B cell (primary cell): ENCODE results near the gene NAPA. TPM values are rescaled to one million over a fixed set of nuclear protein-coding genes. Genes with fewer than 3 reads are reported as not detected.

Experiments used
- ATAC-seq: fragments of 200-7000 bp; cut with Tn5 transposase; one replicate; pipeline ENCODE4 v1.10.0; 2021; ENCODE audit warnings: low read depth, mild to moderate bottlenecking, moderate number of reproducible peaks, moderate library complexity
- CTCF ChIA-PET: fragments of 350-600 bp; sonication (Branson Sonifier 250); formaldehyde crosslinking; loops from one replicate; lab custom pipeline; 2021; ENCODE audit warnings: antibody characterized with exemption, inconsistent platforms; lab: Charles Lee
- POLR2A ChIA-PET: fragments of 350-600 bp; sonication (Branson Sonifier 250); formaldehyde crosslinking; loops from one replicate; lab custom pipeline; 2021; ENCODE audit warnings: antibody characterized with exemption; lab: Charles Lee
- DNase-seq: peaks from one replicate; pipeline ENCODE4 v3.0.0; 2013
- H2AFZ ChIP-seq: 2 replicates; pipeline ENCODE4 v1.6.1; 2012; ENCODE audit warnings: mild to moderate bottlenecking, low read depth, low read length; ENCODE audit not compliant: insufficient read depth, poor library complexity, severe bottlenecking
- H3K27ac ChIP-seq, 2 donors: 1 replicate in 1 of 2; 2 replicates in 1 of 2; pipeline ENCODE4 v1.5.1; 2012 to 2013; ENCODE audit warnings: low read length in 2 of 2, mild to moderate bottlenecking in 2 of 2, moderate library complexity in 1 of 2
- H3K27me3 ChIP-seq, 4 experiments: fragments of 200-600 bp in 1 of 4; sonication (generic) in 1 of 4; replicated peaks in 1 of 4; 1 replicate in 2 of 4; 2 replicates in 2 of 4; pipeline versions ENCODE4 v1.6.1 to v1.7.0; 2013 to 2016; ENCODE audit warnings: low read length in 3 of 4, mild to moderate bottlenecking in 2 of 4, mixed read lengths in 1 of 4, moderate library complexity in 1 of 4; ENCODE audit not compliant: insufficient read depth in 4 of 4, control insufficient read depth in 3 of 4; ENCODE audit errors: control extremely low read depth in 1 of 4
- H3K36me3 ChIP-seq, 2 experiments: replicated peaks in 1 of 2; 1 replicate in 1 of 2; 2 replicates in 1 of 2; pipeline versions ENCODE4 v1.6.1 to v1.7.1; 2013; ENCODE audit warnings: low read length in 1 of 2; ENCODE audit not compliant: insufficient read depth in 2 of 2, control insufficient read depth in 1 of 2; ENCODE audit errors: control extremely low read depth in 1 of 2, extremely low read depth in 1 of 2
- H3K4me1 ChIP-seq, 2 donors: fragments of 200-600 bp in 1 of 2; sonication (generic) in 1 of 2; 1 replicate in 1 of 2; 2 replicates in 1 of 2; pipeline versions ENCODE4 v1.5.1 to v1.6.1; 2013 to 2017; ENCODE audit warnings: low read length in 2 of 2; ENCODE audit not compliant: control insufficient read depth in 2 of 2, insufficient read depth in 2 of 2
- H3K4me2 ChIP-seq: replicated peaks from 2 replicates; pipeline ENCODE3; 2012; ENCODE audit warnings: mild to moderate bottlenecking, low read depth, low read length; ENCODE audit not compliant: poor library complexity, severe bottlenecking
- H3K4me3 ChIP-seq, 5 experiments: fragments of 200-600 bp in 1 of 5; sonication (generic) in 1 of 5; 1 replicate in 3 of 5; 2 replicates in 2 of 5; pipeline versions ENCODE4 v1.5.1 to v1.7.0; 2011 to 2016; ENCODE audit warnings: low read length in 4 of 5, mild to moderate bottlenecking in 4 of 5, low read depth in 2 of 5, control low read depth in 1 of 5, moderate library complexity in 1 of 5; ENCODE audit not compliant: insufficient read depth in 1 of 5; ENCODE audit errors: control extremely low read depth in 1 of 5, extremely low read depth in 1 of 5
- H3K79me2 ChIP-seq: fragments of 200-600 bp; sonication (generic); one replicate; pipeline ENCODE4 v1.6.0; 2016; ENCODE audit warnings: low read length; ENCODE audit not compliant: control insufficient read depth, insufficient read depth
- H3K9ac ChIP-seq: fragments of 200-600 bp; sonication (generic); 2 replicates; pipeline ENCODE4 v1.6.1; 2017; ENCODE audit warnings: mild to moderate bottlenecking, low read length, moderate library complexity
- H3K9me3 ChIP-seq, 3 donors: one replicate each; pipeline versions ENCODE4 v1.6.1 to v1.7.1; 2013; ENCODE audit warnings: low read length in 2 of 3; ENCODE audit not compliant: control insufficient read depth in 2 of 3, insufficient read depth in 1 of 3; ENCODE audit errors: control extremely low read depth in 1 of 3
- H4K20me1 ChIP-seq: 2 replicates; pipeline ENCODE4 v1.6.0; 2012; ENCODE audit warnings: mild to moderate bottlenecking, low read length; ENCODE audit not compliant: insufficient read depth, control insufficient read depth, poor library complexity, severe bottlenecking
- H3K27ac Mint-ChIP-seq: one replicate; pipeline ENCODE4 v1.8.0; 2021; ENCODE audit warnings: mixed read lengths
- H3K27me3 Mint-ChIP-seq: one replicate; pipeline ENCODE4 v1.8.0; 2021; ENCODE audit warnings: mixed read lengths
- H3K4me1 Mint-ChIP-seq: one replicate; pipeline ENCODE4 v1.8.0; 2021; ENCODE audit warnings: mixed read lengths
- H3K4me3 Mint-ChIP-seq: one replicate; pipeline ENCODE4 v1.8.0; 2021; ENCODE audit warnings: mixed read lengths
- H3K9me3 Mint-ChIP-seq: one replicate; pipeline ENCODE4 v1.8.0; 2022; ENCODE audit warnings: mixed read lengths; ENCODE audit not compliant: insufficient read depth
- CTCF ChIP-seq: fragments of 200-600 bp; IDR thresholded peaks from one replicate; pipeline ENCODE4 v1.8.0; 2022; ENCODE audit warnings: antibody characterized with exemption, mild to moderate bottlenecking
- EZH2 ChIP-seq: IDR thresholded peaks from 2 replicates; pipeline ENCODE4 v1.6.1; 2012; ENCODE audit warnings: borderline replicate concordance, low read depth, mild to moderate bottlenecking, moderate library complexity, low read length; ENCODE audit not compliant: insufficient read depth, poor library complexity, severe bottlenecking
- WGBS: methylation state at CpG from one replicate; pipeline ENCODE4 v1.1.5; 2013; ENCODE audit warnings: missing lambda C conversion rate; ENCODE audit not compliant: insufficient coverage; 5-methylcytosine and 5-hydroxymethylcytosine counted together
- intact Hi-C: fragments of 100-400 bp; cut with micrococcal nuclease; formaldehyde crosslinking; loops from one replicate; pipeline ENCODE4 v1.10.0; 2022
- polyA plus RNA-seq: library from polyadenylated mRNA; depleted of rRNA; stranded (reverse); fragments of >200 nt; gene quantifications from 2 replicates; pipeline ENCODE4 v1.2.3, GENCODE V29; 2012
- total RNA-seq, 2 donors: library from RNA; stranded (reverse); fragments of 120-200 nt in 1 of 2; gene quantifications; 1 replicate in 1 of 2; 2 replicates in 1 of 2; pipeline versions ENCODE4 v1.2.3 to v1.2.4, GENCODE V29; 2013 to 2022

Gene NAPA
- total and polyA plus RNA-seq, 2 donors (not counting 1 experiment from before 2014, with no cell fraction given), result 66.8 to 86.5 TPM

GRCh38 chr19:47461876-47462275, 53.0 kb downstream of the NAPA start:
- no peak overlapping the region for H2AFZ ChIP-seq
- H3K9me3 ChIP-seq, result peaks cover 0 to under 1% (median 0%) of the 10 kb centered on the region in 3 donors
- H3K27ac Mint-ChIP-seq, result no peak overlapping the region
- no peaks in the 10 kb centered on the region for H3K79me2 ChIP-seq
- peaks cover 28% of the 10 kb centered on the region for H3K27me3 Mint-ChIP-seq
- intact Hi-C loops, result no loop called here
- H3K9me3 Mint-ChIP-seq, result no peaks in the 10 kb centered on the region
- no peak for TF ChIP-seq EZH2
- no peak for TF ChIP-seq CTCF
- H4K20me1 ChIP-seq, result no peaks in the 10 kb centered on the region
- H3K9ac ChIP-seq, result no peak overlapping the region
- H3K36me3 ChIP-seq, result no peaks in the 10 kb centered on the region
- H3K4me1 Mint-ChIP-seq, result no peaks in the 10 kb centered on the region
- no peak for DNase-seq
- CTCF ChIA-PET, result no interaction called here
- H3K27me3 ChIP-seq, result peaks cover 0 to 44% (median 17%) of the 10 kb centered on the region in 4 experiments
- no peak overlapping the region for H3K4me3 Mint-ChIP-seq
- H3K27ac ChIP-seq, result no peak overlapping the region
- POLR2A ChIA-PET, result no interaction called here
- no peak overlapping the region for H3K4me3 ChIP-seq
- no CpG with 5 or more reads among the region's 5 CpGs for WGBS
- no peak overlapping the region for H3K4me2 ChIP-seq
- ATAC-seq, result no peak
- no peaks in the 10 kb centered on the region for H3K4me1 ChIP-seq

GRCh38 chr19:47459477-47459876, 55.4 kb downstream of the NAPA start:
- intact Hi-C loops, result no loop called here
- Histone ChIP-seq H3K36me3 (no peaks in the 10 kb centered on the region), H3K9ac (no peak overlapping the region), H2AFZ (no peak overlapping the region), H3K4me1 (no peaks in the 10 kb centered on the region), H3K27ac (no peak overlapping the region), H3K79me2 (no peaks in the 10 kb centered on the region), H3K27me3 (peaks cover 0 to 47% (median 25%) of the 10 kb centered on the region in 4 experiments), H4K20me1 (no peaks in the 10 kb centered on the region), H3K9me3 (peaks cover 0 to 11% (median 6%) of the 10 kb centered on the region in 3 donors), H3K4me2 (no peak overlapping the region), H3K4me3 (no peak overlapping the region)
- ATAC-seq (no peak), DNase-seq (no peak)
- Mint-ChIP-seq H3K27ac (no peak overlapping the region), H3K9me3 (peaks cover 4% of the 10 kb centered on the region), H3K4me3 (no peak overlapping the region), H3K27me3 (peaks cover 31% of the 10 kb centered on the region), H3K4me1 (no peaks in the 10 kb centered on the region)
- CTCF ChIA-PET, result interaction anchor here (0.6 kb wide), 1 partner anchor 1063 kb away, joined by 3 read pairs; no protein-coding TSS in a partner anchor
- POLR2A ChIA-PET, result no interaction called here
- TF ChIP-seq EZH2 (no peak), CTCF (no peak)
- 97% methylated on average over 7 of the region's 14 CpGs for WGBS
